Measurements from ENCODE around the gene CRIP1. TPM values are rescaled to one million over a fixed set of nuclear protein-coding genes. Genes with fewer than 3 reads are reported as not detected.

CRIP1 gene
- total RNA-seq, 2 experiments from 2014 or later, result 93.9 to 95.7 TPM

GRCh38 chr14:105531894-105532623 lies 45.4 kb downstream of the CRIP1 start:
- TF ChIP-seq CTCF (IDR thresholded peaks at IDR 0.05), result no peak
- Mint-ChIP-seq H3K27ac (no peak overlapping the region), H3K9me3 (no peaks in the 10 kb centered on the region), H3K27me3 (peaks cover under 1% of the 10 kb centered on the region), H3K4me3 (no peak overlapping the region), H3K36me3 (ENCODE audit: low read depth) (peaks cover 10% of the 10 kb centered on the region), H3K4me1 (ENCODE audit: low read depth) (peaks cover 17% of the 10 kb centered on the region)
- DNase-seq (no peak), ATAC-seq (no peak)
- intact Hi-C loops (cut with micrococcal nuclease), result no loop called here
- POLR2A ChIA-PET, result interaction anchor here (1.4 kb wide), 1 partner anchor 43 kb away, joined by 3 read pairs; no protein-coding TSS in a partner anchor
- CTCF ChIA-PET, result interaction anchor here (0.9 to 1.9 kb wide), 6 partner anchors 11 to 256 kb away, joined by 3 to 9 read pairs (median 3); no protein-coding TSS in a partner anchor

GRCh38 chr14:105532735-105533141 lies 46.1 kb downstream of the CRIP1 start:
- CTCF ChIA-PET, result interaction anchor here (0.9 to 1.9 kb wide), 7 partner anchors 10 to 257 kb away, joined by 3 to 9 read pairs (median 3); no protein-coding TSS in a partner anchor
- POLR2A ChIA-PET, result interaction anchor here (1.4 kb wide), 1 partner anchor 43 kb away, joined by 3 read pairs; no protein-coding TSS in a partner anchor
- Mint-ChIP-seq H3K27ac (no peak overlapping the region), H3K4me1 (ENCODE audit: low read depth) (peaks cover 11% of the 10 kb centered on the region), H3K36me3 (ENCODE audit: low read depth) (peaks cover 6% of the 10 kb centered on the region), H3K27me3 (peaks cover 2% of the 10 kb centered on the region), H3K9me3 (no peaks in the 10 kb centered on the region), H3K4me3 (no peak overlapping the region)
- TF ChIP-seq CTCF (IDR thresholded peaks at IDR 0.05), result peak; percentile 24
- intact Hi-C loops (cut with micrococcal nuclease), result no loop called here
- ATAC-seq (no peak), DNase-seq (peak; percentile 43)

- ChIA-PET CTCF (interaction anchor here (0.8 to 1.9 kb wide), 6 partner anchors 9 to 258 kb away, joined by 3 to 9 read pairs (median 4); no protein-coding TSS in a partner anchor), POLR2A (interaction anchor here (1.4 kb wide), 1 partner anchor 44 kb away, joined by 3 read pairs; no protein-coding TSS in a partner anchor)
- intact Hi-C loops (cut with micrococcal nuclease), result no loop called here
- H3K27me3 Mint-ChIP-seq, result peaks cover 4% of the 10 kb centered on the region
- DNase-seq, result no peak
- no peaks in the 10 kb centered on the region for H3K9me3 Mint-ChIP-seq
- no peak overlapping the region for H3K27ac Mint-ChIP-seq
- TF ChIP-seq CTCF (IDR thresholded peaks at IDR 0.05), result no peak
- peaks cover 9% of the 10 kb centered on the region for H3K4me1 Mint-ChIP-seq (ENCODE audit: low read depth)
- H3K36me3 Mint-ChIP-seq (ENCODE audit: low read depth), result peaks cover 4% of the 10 kb centered on the region
- no peak overlapping the region for H3K4me3 Mint-ChIP-seq
- ATAC-seq, result no peak
These were observed 46.7 kb downstream of the CRIP1 start for GRCh38 chr14:105533391-105533790.

GRCh38 chr14:105533811-105534498 lies 47.3 kb downstream of the CRIP1 start:
- Mint-ChIP-seq H3K4me1 (ENCODE audit: low read depth) (peaks cover 9% of the 10 kb centered on the region), H3K4me3 (no peak overlapping the region), H3K27me3 (peaks cover 8% of the 10 kb centered on the region), H3K9me3 (no peaks in the 10 kb centered on the region), H3K27ac (no peak overlapping the region), H3K36me3 (ENCODE audit: low read depth) (peaks cover 2% of the 10 kb centered on the region)
- ChIA-PET CTCF (interaction anchor here (0.8 to 1.9 kb wide), 4 partner anchors 14 to 163 kb away, joined by 3 to 9 read pairs (median 6); no protein-coding TSS in a partner anchor), POLR2A (interaction anchor here (1.4 kb wide), 1 partner anchor 45 kb away, joined by 3 read pairs; no protein-coding TSS in a partner anchor)
- TF ChIP-seq CTCF (IDR thresholded peaks at IDR 0.05), result no peak
- no peak for ATAC-seq
- intact Hi-C loops (cut with micrococcal nuclease), result no loop called here
- DNase-seq, result no peak
